CD4-positive, alpha-beta T cell (primary cell): ENCODE measurements around the gene CCL28. TPM values are rescaled to one million over a fixed set of nuclear protein-coding genes. Genes with fewer than 3 reads are reported as not detected.

ENCODE experiments used
- ATAC-seq: fragments of 200-7000 bp; cut with Tn5 transposase; one replicate; pipeline ENCODE4 v1.10.0; 2022; ENCODE audit warnings: mild to moderate bottlenecking; ENCODE audit not compliant: poor library complexity
- CTCF ChIA-PET: fragments of 350-600 bp; sonication (Branson Sonifier 250); formaldehyde crosslinking; loops from one replicate; lab custom pipeline; 2021; ENCODE audit warnings: antibody characterized with exemption, inconsistent platforms; lab: Charles Lee
- POLR2A ChIA-PET: fragments of 350-600 bp; sonication (Branson Sonifier 250); formaldehyde crosslinking; loops from one replicate; lab custom pipeline; 2021; ENCODE audit warnings: antibody characterized with exemption, inconsistent platforms; lab: Charles Lee
- DNase-seq, 14 experiments: peaks; one replicate each; pipeline ENCODE4 v3.0.0-alpha.2; 2013 to 2020; ENCODE audit warnings: mixed read lengths in 2 of 14
- H3K27ac ChIP-seq, 2 donors: one replicate each; pipeline versions ENCODE4 v1.5.1 to v1.7.0; 2013; ENCODE audit warnings: low read length in 2 of 2, low read depth in 1 of 2, mild to moderate bottlenecking in 1 of 2
- H3K27me3 ChIP-seq, 2 experiments: 1 replicate in 1 of 2; 2 replicates in 1 of 2; pipeline versions ENCODE4 v1.6.1 to v1.7.0; 2013; ENCODE audit warnings: low read length in 2 of 2, control low read depth in 1 of 2, mild to moderate bottlenecking in 1 of 2, moderate library complexity in 1 of 2; ENCODE audit not compliant: insufficient read depth in 2 of 2, control insufficient read depth in 1 of 2
- H3K36me3 ChIP-seq: one replicate; pipeline ENCODE4 v1.6.1; 2013; ENCODE audit warnings: low read length, control low read depth; ENCODE audit not compliant: insufficient read depth
- H3K4me1 ChIP-seq: one replicate; pipeline ENCODE4 v1.6.1; 2013; ENCODE audit warnings: low read length, control low read depth; ENCODE audit not compliant: insufficient read depth
- H3K4me3 ChIP-seq: one replicate; pipeline ENCODE4 v1.5.1; 2013; ENCODE audit warnings: mild to moderate bottlenecking, low read length, moderate library complexity
- H3K9me3 ChIP-seq, 2 experiments: 1 replicate in 1 of 2; 2 replicates in 1 of 2; pipeline versions ENCODE4 v1.6.1 to v1.7.0; 2013; ENCODE audit warnings: low read length in 2 of 2, mild to moderate bottlenecking in 2 of 2, control low read depth in 1 of 2, moderate library complexity in 1 of 2; ENCODE audit not compliant: control insufficient read depth in 1 of 2, insufficient read depth in 1 of 2
- H3K27ac Mint-ChIP-seq: one replicate; pipeline ENCODE4 v1.8.0; 2020; ENCODE audit warnings: mixed read lengths
- H3K27me3 Mint-ChIP-seq: one replicate; pipeline ENCODE4 v1.8.0; 2021; ENCODE audit warnings: mixed read lengths
- H3K36me3 Mint-ChIP-seq: one replicate; pipeline ENCODE4 v1.8.0; 2021; ENCODE audit warnings: low read depth, mixed read lengths
- H3K4me1 Mint-ChIP-seq: one replicate; pipeline ENCODE4 v1.8.0; 2021; ENCODE audit warnings: low read depth, mixed read lengths
- H3K4me3 Mint-ChIP-seq: one replicate; pipeline ENCODE4 v1.8.0; 2020; ENCODE audit warnings: mild to moderate bottlenecking, mixed read lengths
- H3K9me3 Mint-ChIP-seq: one replicate; pipeline ENCODE4 v1.8.0; 2020; ENCODE audit warnings: mixed read lengths
- intact Hi-C, 2 experiments: fragments of 100-400 bp; cut with DNase I in 1 of 2; cut with micrococcal nuclease in 1 of 2; formaldehyde crosslinking; loops; one replicate each; pipeline versions ENCODE4 v1.15.1 to v1.9.0; 2023 to 2025; cut with DNase I, micrococcal nuclease
- total RNA-seq, 174 experiments: library from RNA in 2 of 174; stranded (reverse) in 2 of 174; gene quantifications; one replicate each; pipeline ENCODE4 v1.2.3 and lab custom pipeline; 2021 to 2026
- TF ChIP-seq, protein P1 (sequence below): fragments of 200-600 bp; IDR thresholded peaks from one replicate; pipeline ENCODE4 v1.8.0; 2022; ENCODE audit warnings: antibody characterized with exemption, mild to moderate bottlenecking

Gene CCL28
- total RNA-seq, 2 experiments from 2014 or later, result 20.6 to 20.9 TPM

DNA sequence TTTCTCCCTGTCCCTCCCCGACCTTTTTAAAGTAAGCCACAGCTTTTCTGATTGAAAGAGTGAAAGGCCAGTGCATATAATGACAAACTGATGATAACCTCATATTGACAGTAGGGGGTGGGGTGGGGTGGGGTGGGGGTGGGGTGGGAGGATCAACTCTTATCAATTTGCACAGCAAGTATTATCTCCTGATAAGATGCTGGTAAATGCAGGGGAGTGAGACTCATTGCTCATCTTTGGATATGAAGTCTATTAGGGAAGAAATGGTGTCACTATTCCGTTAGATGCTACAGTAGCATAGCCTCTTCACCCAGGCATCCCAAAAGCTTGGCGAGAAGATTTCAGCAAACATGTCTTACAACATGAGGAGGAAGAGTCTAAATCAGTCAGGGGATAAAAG lies 60.1 kb downstream of the CCL28 start:
- H3K27me3 Mint-ChIP-seq, result no peaks in the 10 kb centered on the region
- H3K9me3 ChIP-seq, result no peaks in the 10 kb centered on the region
- H3K4me3 Mint-ChIP-seq, result no peak overlapping the region
- H3K9me3 Mint-ChIP-seq, result no peaks in the 10 kb centered on the region
- POLR2A ChIA-PET, result no interaction called here
- H3K4me1 Mint-ChIP-seq, result no peaks in the 10 kb centered on the region
- ATAC-seq (no peak), DNase-seq (no peak)
- H3K36me3 Mint-ChIP-seq, result no peaks in the 10 kb centered on the region
- intact Hi-C loops, result no loop called here
- CTCF ChIA-PET, result no interaction called here
- TF ChIP-seq, protein P1, sequence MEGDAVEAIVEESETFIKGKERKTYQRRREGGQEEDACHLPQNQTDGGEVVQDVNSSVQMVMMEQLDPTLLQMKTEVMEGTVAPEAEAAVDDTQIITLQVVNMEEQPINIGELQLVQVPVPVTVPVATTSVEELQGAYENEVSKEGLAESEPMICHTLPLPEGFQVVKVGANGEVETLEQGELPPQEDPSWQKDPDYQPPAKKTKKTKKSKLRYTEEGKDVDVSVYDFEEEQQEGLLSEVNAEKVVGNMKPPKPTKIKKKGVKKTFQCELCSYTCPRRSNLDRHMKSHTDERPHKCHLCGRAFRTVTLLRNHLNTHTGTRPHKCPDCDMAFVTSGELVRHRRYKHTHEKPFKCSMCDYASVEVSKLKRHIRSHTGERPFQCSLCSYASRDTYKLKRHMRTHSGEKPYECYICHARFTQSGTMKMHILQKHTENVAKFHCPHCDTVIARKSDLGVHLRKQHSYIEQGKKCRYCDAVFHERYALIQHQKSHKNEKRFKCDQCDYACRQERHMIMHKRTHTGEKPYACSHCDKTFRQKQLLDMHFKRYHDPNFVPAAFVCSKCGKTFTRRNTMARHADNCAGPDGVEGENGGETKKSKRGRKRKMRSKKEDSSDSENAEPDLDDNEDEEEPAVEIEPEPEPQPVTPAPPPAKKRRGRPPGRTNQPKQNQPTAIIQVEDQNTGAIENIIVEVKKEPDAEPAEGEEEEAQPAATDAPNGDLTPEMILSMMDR, result no peak
- H3K4me3 ChIP-seq, result no peak overlapping the region
- H3K27me3 ChIP-seq, result no peaks in the 10 kb centered on the region
- H3K27ac ChIP-seq, result no peak overlapping the region
- H3K36me3 ChIP-seq, result no peaks in the 10 kb centered on the region
- no peak overlapping the region for H3K27ac Mint-ChIP-seq
- H3K4me1 ChIP-seq, result no peaks in the 10 kb centered on the region

DNA sequence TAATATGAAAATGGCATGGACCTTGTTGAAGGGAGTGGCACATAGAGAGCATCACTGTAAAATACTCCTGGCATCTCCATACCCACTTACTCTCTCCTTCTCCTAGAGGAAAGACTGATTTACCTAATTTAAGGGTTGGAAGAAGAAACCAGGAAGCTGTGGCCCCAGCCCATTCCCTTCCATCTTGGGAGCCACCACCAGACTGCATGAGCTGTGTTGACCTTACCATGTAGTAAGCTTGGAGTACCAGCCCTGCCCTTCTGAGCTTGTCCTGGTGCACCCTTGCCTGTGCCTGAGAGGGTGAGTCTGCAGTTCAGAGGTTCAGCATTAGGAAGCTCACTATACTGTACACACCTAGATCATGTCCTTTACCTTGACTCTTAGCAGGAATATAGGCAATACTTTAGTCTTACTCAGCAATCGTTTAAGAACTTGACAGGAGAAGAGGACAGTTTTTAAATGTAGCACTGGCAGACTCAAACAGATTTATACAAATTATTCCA lies 63.3 kb downstream of the CCL28 start:
- Histone ChIP-seq H3K27ac (no peak overlapping the region), H3K4me1 (no peaks in the 10 kb centered on the region), H3K9me3 (no peaks in the 10 kb centered on the region), H3K4me3 (no peak overlapping the region), H3K27me3 (no peaks in the 10 kb centered on the region), H3K36me3 (no peaks in the 10 kb centered on the region)
- Mint-ChIP-seq H3K4me3 (no peak overlapping the region), H3K27ac (no peak overlapping the region), H3K4me1 (no peaks in the 10 kb centered on the region), H3K36me3 (no peaks in the 10 kb centered on the region), H3K27me3 (peaks cover 4% of the 10 kb centered on the region), H3K9me3 (peaks cover 4% of the 10 kb centered on the region)
- TF ChIP-seq, protein P1, result no peak
- ChIA-PET POLR2A (no interaction called here), CTCF (no interaction called here)
- intact Hi-C loops, result no loop called here
- ATAC-seq (no peak), DNase-seq (no peak)

DNA sequence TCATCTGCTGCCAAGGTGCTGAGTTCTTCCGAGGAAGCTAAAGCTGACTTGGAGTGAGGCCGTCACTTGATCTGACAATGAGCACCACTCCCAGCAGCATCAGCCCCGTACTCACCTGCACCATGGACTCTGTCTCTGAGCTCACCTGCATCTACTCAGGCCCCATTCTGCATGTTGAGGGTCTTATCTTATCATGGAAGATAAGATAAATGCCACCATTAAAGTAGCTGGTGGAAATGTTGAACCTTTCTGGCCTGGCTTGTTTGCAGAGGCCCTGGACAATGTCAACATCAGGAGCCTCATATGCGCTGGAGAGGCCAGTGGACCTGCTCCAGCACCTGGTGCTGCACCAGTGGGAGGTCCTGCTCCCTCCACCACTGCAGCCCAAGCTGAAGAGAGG lies 64.0 kb downstream of the CCL28 start:
- no peaks in the 10 kb centered on the region for H3K36me3 Mint-ChIP-seq
- ChIA-PET POLR2A (no interaction called here), CTCF (no interaction called here)
- H3K4me3 ChIP-seq, result no peak overlapping the region
- H3K27ac Mint-ChIP-seq, result no peak overlapping the region
- H3K9me3 Mint-ChIP-seq, result peaks cover 4% of the 10 kb centered on the region
- intact Hi-C loops, result no loop called here
- no peaks in the 10 kb centered on the region for H3K27me3 ChIP-seq
- DNase-seq (no peak), ATAC-seq (no peak)
- H3K9me3 ChIP-seq, result no peaks in the 10 kb centered on the region
- H3K4me3 Mint-ChIP-seq, result no peak overlapping the region
- no peaks in the 10 kb centered on the region for H3K4me1 ChIP-seq
- H3K27me3 Mint-ChIP-seq, result peaks cover 4% of the 10 kb centered on the region
- TF ChIP-seq, protein P1, result no peak
- H3K27ac ChIP-seq, result no peak overlapping the region
- no peaks in the 10 kb centered on the region for H3K36me3 ChIP-seq
- H3K4me1 Mint-ChIP-seq, result no peaks in the 10 kb centered on the region
